OCI-LY7 (cell line): Measurements from ENCODE around the gene SCFD2.

Experiments used
- CTCF ChIP-seq: fragments of 200-600 bp; sonication (generic); conservative IDR thresholded peaks from 2 replicates; pipeline ENCODE4 v1.5.1; 2014; ENCODE audit warnings: mild to moderate bottlenecking, antibody characterized with exemption, low read length, moderate library complexity, mixed read lengths
- EZH2phosphoT487 ChIP-seq: fragments of 200-600 bp; sonication (generic); IDR thresholded peaks from 2 replicates; pipeline ENCODE4 v1.6.1; 2018; ENCODE audit warnings: low read depth, borderline replicate concordance, mild to moderate bottlenecking, mixed run types, antibody characterized with exemption, low read length, moderate library complexity, mixed read lengths

GRCh38 chr4:52952540-52952939 is 413.3 kb downstream of the SCFD2 start:
- TF ChIP-seq CTCF, result no peak
- no peak for TF ChIP-seq EZH2phosphoT487
